Transverse colon (tissue), 4 donors: ENCODE results near the gene HCK.

Experiments
- POLR2A ChIP-seq: fragments of 450-650 bp; IDR thresholded peaks from one replicate; pipeline ENCODE4 v1.6.1; 2016; ENCODE audit warnings: antibody characterized with exemption, mild to moderate bottlenecking, moderate library complexity
- POLR2AphosphoS5 ChIP-seq, 3 donors: sonication (generic); formaldehyde crosslinking; IDR thresholded peaks; one replicate each; pipeline ENCODE4 v1.6.1; 2016; ENCODE audit warnings: antibody characterized with exemption in 3 of 3
- TF ChIP-seq, protein P1 (sequence below), 5 experiments: fragments of 200-600 bp in 3 of 5; fragments of 450-650 bp in 2 of 5; sonication (generic) in 3 of 5; IDR thresholded peaks; 1 replicate in 2 of 5; 2 replicates in 3 of 5; pipeline ENCODE4 v1.5.1; 2016 to 2017; ENCODE audit warnings: antibody characterized with exemption in 5 of 5, inconsistent platforms in 3 of 5, mild to moderate bottlenecking in 2 of 5, moderate library complexity in 1 of 5

DNA sequence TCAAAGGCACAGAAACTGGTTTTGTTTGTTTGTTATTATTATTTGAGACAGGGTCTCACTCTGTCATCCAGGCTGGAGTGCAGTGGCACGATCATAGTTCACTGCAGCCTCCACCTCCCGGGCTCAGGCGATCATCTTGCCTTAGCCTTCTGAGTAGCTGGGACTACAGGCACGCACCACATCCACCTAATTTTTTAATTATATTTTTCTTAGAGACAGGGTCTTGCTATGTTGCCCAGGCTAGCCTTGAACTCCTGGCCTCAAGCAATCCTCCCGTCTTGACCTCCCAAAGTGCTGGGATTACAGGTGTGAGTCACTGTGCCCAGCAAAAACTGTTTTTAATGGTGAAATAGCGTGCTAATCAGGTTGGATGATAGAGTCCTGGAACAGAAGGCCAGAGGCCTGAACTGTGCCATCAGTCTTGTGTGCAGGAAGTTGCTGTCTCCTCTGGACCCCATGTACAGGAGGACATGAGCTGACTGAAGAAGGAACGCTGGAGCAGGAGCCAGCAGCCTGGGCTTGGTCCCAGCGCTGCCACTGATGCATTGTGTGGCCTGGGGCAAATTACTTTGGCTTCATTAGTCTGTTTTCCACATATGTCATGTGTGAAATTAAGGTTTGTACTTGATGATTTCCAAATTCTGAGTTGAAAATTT, 62.4 kb downstream of the HCK start:
- TF ChIP-seq, protein P1, sequence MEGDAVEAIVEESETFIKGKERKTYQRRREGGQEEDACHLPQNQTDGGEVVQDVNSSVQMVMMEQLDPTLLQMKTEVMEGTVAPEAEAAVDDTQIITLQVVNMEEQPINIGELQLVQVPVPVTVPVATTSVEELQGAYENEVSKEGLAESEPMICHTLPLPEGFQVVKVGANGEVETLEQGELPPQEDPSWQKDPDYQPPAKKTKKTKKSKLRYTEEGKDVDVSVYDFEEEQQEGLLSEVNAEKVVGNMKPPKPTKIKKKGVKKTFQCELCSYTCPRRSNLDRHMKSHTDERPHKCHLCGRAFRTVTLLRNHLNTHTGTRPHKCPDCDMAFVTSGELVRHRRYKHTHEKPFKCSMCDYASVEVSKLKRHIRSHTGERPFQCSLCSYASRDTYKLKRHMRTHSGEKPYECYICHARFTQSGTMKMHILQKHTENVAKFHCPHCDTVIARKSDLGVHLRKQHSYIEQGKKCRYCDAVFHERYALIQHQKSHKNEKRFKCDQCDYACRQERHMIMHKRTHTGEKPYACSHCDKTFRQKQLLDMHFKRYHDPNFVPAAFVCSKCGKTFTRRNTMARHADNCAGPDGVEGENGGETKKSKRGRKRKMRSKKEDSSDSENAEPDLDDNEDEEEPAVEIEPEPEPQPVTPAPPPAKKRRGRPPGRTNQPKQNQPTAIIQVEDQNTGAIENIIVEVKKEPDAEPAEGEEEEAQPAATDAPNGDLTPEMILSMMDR (IDR thresholded peaks at IDR 0.05), result no peak
- no peak for TF ChIP-seq POLR2A
- TF ChIP-seq POLR2AphosphoS5 (IDR thresholded peaks at IDR 0.05), result no peak
